GM12872 (cell line): ENCODE measurements around the gene SMG5.

ENCODE experiments used
- CTCF ChIP-seq: IDR thresholded peaks from 3 replicates; pipeline ENCODE4 v1.5.1; 2011; ENCODE audit warnings: low read depth, mild to moderate bottlenecking, low read length, moderate library complexity; ENCODE audit not compliant: insufficient read depth

SMG5 gene

GRCh38 chr1:156260896-156261295, 21.7 kb downstream of the SMG5 start:
- TF ChIP-seq CTCF: no peak

GRCh38 chr1:156259805-156260204, 22.8 kb downstream of the SMG5 start:
- 0 out of 3 replicates have a peak, but pooled peaks have one; percentile 22 for TF ChIP-seq CTCF

GRCh38 chr1:156258859-156259258, 23.8 kb downstream of the SMG5 start:
- TF ChIP-seq CTCF: no peak

GRCh38 chr1:156257711-156258110, 24.9 kb downstream of the SMG5 start:
- TF ChIP-seq CTCF: no peak

- TF ChIP-seq CTCF: no peak
These were observed 29.0 kb downstream of the SMG5 start for GRCh38 chr1:156253634-156254033.

GRCh38 chr1:156251527-156251926, 31.1 kb downstream of the SMG5 start:
- TF ChIP-seq CTCF: no peak

- no peak for TF ChIP-seq CTCF
These were observed 33.0 kb downstream of the SMG5 start for GRCh38 chr1:156249593-156249992.

GRCh38 chr1:156248323-156248683, 34.3 kb downstream of the SMG5 start:
- no peak for TF ChIP-seq CTCF
